SU-DHL-6 (cell line): ENCODE data around the gene VCAN.

Experiments
- H2AFZ ChIP-seq: fragments of 200-600 bp; sonication (generic); 2 replicates; pipeline ENCODE4 v1.6.1; 2014; ENCODE audit warnings: low read depth, mild to moderate bottlenecking, moderate library complexity, mixed read lengths, antibody characterized with exemption, low read length; ENCODE audit not compliant: severe bottlenecking
- H3F3A ChIP-seq: fragments of 200-600 bp; shearing (Covaris generic); 2 replicates; pipeline ENCODE4 v1.6.0; 2016; ENCODE audit warnings: antibody characterized with exemption, mild to moderate bottlenecking; ENCODE audit not compliant: insufficient read depth
- H3K27ac ChIP-seq: fragments of 200-600 bp; sonication (generic); 2 replicates; pipeline ENCODE4 v1.5.1; 2016; ENCODE audit warnings: low read depth, mild to moderate bottlenecking, low read length, moderate library complexity, mixed read lengths
- H3K27me3 ChIP-seq: fragments of 200-600 bp; sonication (generic), shearing (Covaris generic); 2 replicates; pipeline ENCODE4 v1.6.0; 2014; ENCODE audit warnings: mild to moderate bottlenecking, low read length
- H3K36me3 ChIP-seq: fragments of 200-600 bp; sonication (generic); 2 replicates; pipeline ENCODE4 v1.6.1; 2014; ENCODE audit warnings: mild to moderate bottlenecking, low read length, mixed read lengths
- H3K4me2 ChIP-seq: fragments of 300-600, 200-600 bp; shearing (Covaris generic), sonication (generic); 2 replicates; pipeline ENCODE4 v1.6.0; 2014; ENCODE audit warnings: low read length, low read depth, mild to moderate bottlenecking; ENCODE audit not compliant: poor library complexity, severe bottlenecking
- H3K4me3 ChIP-seq: fragments of 200-600 bp; sonication (generic); 2 replicates; pipeline ENCODE4 v1.5.1; 2014; ENCODE audit warnings: antibody characterized with exemption, low read length, mild to moderate bottlenecking, mixed read lengths; ENCODE audit not compliant: insufficient read depth, poor library complexity, severe bottlenecking
- H3K79me2 ChIP-seq: fragments of 200-600 bp; sonication (generic); 2 replicates; pipeline ENCODE4 v1.6.1; 2014; ENCODE audit warnings: mild to moderate bottlenecking, low read length, moderate library complexity; ENCODE audit not compliant: insufficient read depth
- H3K9ac ChIP-seq: fragments of 200-600 bp; sonication (generic); 2 replicates; pipeline ENCODE4 v1.7.0; 2014; ENCODE audit warnings: mild to moderate bottlenecking, low read length
- H3K9me2 ChIP-seq: fragments of 200-600 bp; sonication (generic); replicated peaks from 2 replicates; pipeline ENCODE4 v1.6.1; 2014; ENCODE audit warnings: low read length; ENCODE audit not compliant: insufficient read depth
- H3K9me3 ChIP-seq: fragments of 200-600 bp; sonication (generic); 2 replicates; pipeline ENCODE4 v1.6.1; 2014; ENCODE audit warnings: low read length, mixed read lengths; ENCODE audit not compliant: insufficient read depth
- H4K20me1 ChIP-seq: fragments of 200-600 bp; sonication (generic); 2 replicates; pipeline ENCODE4 v1.6.1; 2014; ENCODE audit warnings: low read depth, mild to moderate bottlenecking, antibody characterized with exemption, low read length, moderate library complexity, mixed read lengths
- CTCF ChIP-seq: fragments of 200-600 bp; sonication (generic); IDR thresholded peaks from one replicate; pipeline ENCODE4 v1.5.1; 2017; ENCODE audit warnings: antibody characterized with exemption, mild to moderate bottlenecking, low read length, moderate library complexity; ENCODE audit not compliant: insufficient read depth, poor library complexity, severe bottlenecking
- EZH2phosphoT487 ChIP-seq: fragments of 200-600 bp; sonication (generic), shearing (Covaris generic); conservative IDR thresholded peaks from 2 replicates; pipeline ENCODE4 v1.6.1; 2018; ENCODE audit warnings: mild to moderate bottlenecking, antibody characterized with exemption, low read length, moderate library complexity, mixed read lengths

The VCAN gene

GRCh38 chr5:83446253-83446947 is 25.1 kb upstream of the VCAN start:
- H3K27me3 ChIP-seq, result no peaks in the 10 kb centered on the region
- no peak overlapping the region for H3K27ac ChIP-seq
- H3K79me2 ChIP-seq, result no peaks in the 10 kb centered on the region
- H3K9me2 ChIP-seq, result no peaks in the 10 kb centered on the region
- TF ChIP-seq EZH2phosphoT487 (no peak), CTCF (no peak)
- no peaks in the 10 kb centered on the region for H3K36me3 ChIP-seq
- H4K20me1 ChIP-seq, result no peaks in the 10 kb centered on the region
- H3K4me3 ChIP-seq, result no peak overlapping the region
- no peak overlapping the region for H3K9ac ChIP-seq
- no peak overlapping the region for H2AFZ ChIP-seq
- H3K9me3 ChIP-seq, result no peaks in the 10 kb centered on the region
- H3K4me2 ChIP-seq, result no peak overlapping the region
- no peaks in the 10 kb centered on the region for H3F3A ChIP-seq

- H3K36me3 ChIP-seq, result no peaks in the 10 kb centered on the region
- H3K4me3 ChIP-seq, result no peak overlapping the region
- TF ChIP-seq CTCF (no peak), EZH2phosphoT487 (no peak)
- no peaks in the 10 kb centered on the region for H3F3A ChIP-seq
- H3K9me2 ChIP-seq, result no peaks in the 10 kb centered on the region
- H3K79me2 ChIP-seq, result no peaks in the 10 kb centered on the region
- no peak overlapping the region for H3K27ac ChIP-seq
- no peak overlapping the region for H3K4me2 ChIP-seq
- H3K27me3 ChIP-seq, result no peaks in the 10 kb centered on the region
- no peaks in the 10 kb centered on the region for H3K9me3 ChIP-seq
- H2AFZ ChIP-seq, result no peak overlapping the region
- no peak overlapping the region for H3K9ac ChIP-seq
- no peaks in the 10 kb centered on the region for H4K20me1 ChIP-seq
Observed at GRCh38 chr5:83447533-83447932, 24.0 kb upstream of the VCAN start.

GRCh38 chr5:83450183-83450966 is 21.2 kb upstream of the VCAN start:
- no peak overlapping the region for H3K9ac ChIP-seq
- no peaks in the 10 kb centered on the region for H3K27me3 ChIP-seq
- H3K27ac ChIP-seq, result no peak overlapping the region
- H3K79me2 ChIP-seq, result no peaks in the 10 kb centered on the region
- H3K36me3 ChIP-seq, result no peaks in the 10 kb centered on the region
- H3F3A ChIP-seq, result no peaks in the 10 kb centered on the region
- H3K4me2 ChIP-seq, result no peak overlapping the region
- no peaks in the 10 kb centered on the region for H3K9me2 ChIP-seq
- H3K9me3 ChIP-seq, result peaks cover 4% of the 10 kb centered on the region; the same call in 1 of the 2 replicates
- no peak overlapping the region for H3K4me3 ChIP-seq
- no peak overlapping the region for H2AFZ ChIP-seq
- H4K20me1 ChIP-seq, result no peaks in the 10 kb centered on the region
- TF ChIP-seq CTCF, result no peak
